ENCODE measurements around the gene SNRPE.

The SNRPE gene

DNA sequence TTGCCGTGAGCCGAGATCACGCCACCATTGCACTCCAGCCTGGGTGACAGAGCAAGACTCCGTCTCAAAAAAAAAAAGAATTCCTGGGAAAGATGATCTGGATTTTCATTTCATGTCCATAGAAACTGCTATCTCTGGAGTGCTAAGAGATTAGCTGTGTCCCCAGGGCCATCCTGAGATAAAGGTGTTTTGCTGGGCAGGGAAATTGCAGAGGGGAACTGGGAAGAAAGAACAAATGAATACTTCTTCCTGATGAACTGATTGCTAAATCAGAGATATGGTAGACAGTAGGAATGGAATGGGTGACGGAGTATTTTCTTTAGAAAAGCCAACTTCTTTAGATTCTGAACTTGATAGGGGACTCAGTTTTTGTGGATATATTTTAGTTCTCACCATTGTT is 19.2 kb downstream of the SNRPE start:
- no peak for DNase-seq (ENCODE audit: low read depth in 2 of 2)

DNA sequence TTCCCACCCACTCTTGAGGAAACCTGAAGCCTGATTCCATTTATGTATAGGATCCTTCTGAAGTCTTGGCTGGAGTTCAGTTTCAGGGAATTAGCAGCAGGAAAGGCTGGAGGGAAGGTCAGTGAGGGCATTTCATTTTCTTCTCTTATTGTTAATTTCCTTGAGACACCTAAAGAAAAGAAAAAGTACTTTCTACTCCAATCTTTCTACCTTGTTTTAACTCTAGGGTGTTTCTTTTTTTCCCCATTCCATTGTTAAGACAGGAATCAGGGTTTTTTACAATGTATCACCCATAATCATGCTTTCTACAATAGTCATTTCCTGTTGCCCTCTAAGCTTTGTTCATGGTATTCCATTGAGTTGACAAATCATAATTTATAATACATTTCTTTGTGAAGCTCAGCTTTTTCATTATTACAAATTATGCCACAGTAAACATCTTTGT is 27.4 kb downstream of the SNRPE start:
- no peak for DNase-seq (ENCODE audit: low read depth in 2 of 2)

DNA sequence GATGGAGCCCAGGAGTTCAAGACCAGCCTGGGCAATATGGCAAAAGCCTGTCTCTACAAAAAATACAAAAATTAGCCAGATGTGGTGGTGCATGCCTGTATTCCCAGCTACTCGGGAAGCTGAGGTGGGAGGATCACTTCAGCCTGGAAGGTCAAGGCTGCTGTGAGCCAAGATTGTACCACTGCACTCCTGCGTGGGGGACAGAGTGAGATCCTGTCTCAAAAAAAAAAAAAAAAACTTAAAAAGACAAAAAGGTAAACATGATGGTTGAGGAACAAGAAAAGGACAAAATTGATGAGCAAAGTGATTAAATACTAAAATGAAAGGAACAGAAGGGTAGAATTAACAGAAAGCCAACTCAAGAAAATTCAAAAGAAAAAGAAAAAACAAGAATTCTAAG is 30.6 kb downstream of the SNRPE start:
- DNase-seq (ENCODE audit: low read depth in 2 of 2): no peak

- DNase-seq (ENCODE audit: low read depth in 2 of 2): no peak
Observed at GRCh38 chr1:203898458-203899352, 37.3 kb downstream of the SNRPE start.

GRCh38 chr1:203899353-203899716 is 37.9 kb downstream of the SNRPE start:
- no peak for DNase-seq (ENCODE audit: low read depth in 2 of 2)

GRCh38 chr1:203899869-203900714 is 38.7 kb downstream of the SNRPE start:
- DNase-seq (ENCODE audit: low read depth in 2 of 2): no peak

GRCh38 chr1:203901581-203901980 is 40.2 kb downstream of the SNRPE start:
- DNase-seq (ENCODE audit: low read depth in 2 of 2): no peak

- no peak for DNase-seq (ENCODE audit: low read depth in 2 of 2)
Observed at GRCh38 chr1:203905275-203905674, 43.9 kb downstream of the SNRPE start.

GRCh38 chr1:203906932-203907331 is 45.5 kb downstream of the SNRPE start:
- DNase-seq (ENCODE audit: low read depth in 2 of 2): no peak

DNA sequence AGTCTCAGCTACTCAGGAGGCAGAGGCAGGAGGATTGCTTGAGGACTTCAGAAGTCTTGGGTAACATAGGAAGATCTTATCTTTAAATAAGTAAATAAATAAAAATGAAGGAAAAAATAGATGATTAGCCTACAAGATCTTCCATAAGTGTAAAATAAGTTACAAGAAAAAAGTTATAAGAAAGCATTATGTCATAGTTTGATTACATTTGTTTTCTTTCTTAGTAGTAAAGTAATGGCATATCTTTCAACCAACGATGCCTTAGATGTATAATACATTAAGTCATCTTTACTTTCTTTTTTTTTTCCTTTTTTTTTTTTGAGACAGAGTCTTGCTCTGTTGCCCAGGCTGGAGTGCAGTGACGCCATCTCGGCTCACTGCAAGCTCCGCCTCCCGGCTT is 46.5 kb downstream of the SNRPE start:
- DNase-seq (ENCODE audit: low read depth in 2 of 2): no peak

- no peak for DNase-seq (ENCODE audit: low read depth in 2 of 2)
Observed at GRCh38 chr1:203911806-203912205, 50.4 kb downstream of the SNRPE start.

DNA sequence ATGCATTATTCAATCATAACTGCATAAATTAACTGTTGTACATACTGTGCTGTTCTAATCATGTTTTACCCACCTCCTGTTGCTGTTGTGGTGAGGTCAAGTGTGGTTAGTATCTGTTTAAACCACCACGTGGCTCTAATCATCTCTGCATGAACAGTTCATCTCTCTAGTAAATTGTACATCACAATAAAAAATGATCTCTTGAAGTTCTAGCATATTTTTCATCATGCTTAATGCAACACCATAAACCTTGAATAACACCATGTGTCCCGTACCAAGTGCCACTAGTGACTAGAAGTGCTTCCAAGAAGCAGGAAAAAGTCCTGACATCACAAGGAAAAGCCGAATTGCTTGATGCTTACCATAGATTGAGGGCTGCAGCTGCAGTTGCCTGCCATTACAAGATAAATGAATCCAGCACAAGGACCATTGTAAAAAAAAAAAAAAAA is 51.7 kb downstream of the SNRPE start:
- DNase-seq (ENCODE audit: low read depth in 2 of 2): no peak

DNA sequence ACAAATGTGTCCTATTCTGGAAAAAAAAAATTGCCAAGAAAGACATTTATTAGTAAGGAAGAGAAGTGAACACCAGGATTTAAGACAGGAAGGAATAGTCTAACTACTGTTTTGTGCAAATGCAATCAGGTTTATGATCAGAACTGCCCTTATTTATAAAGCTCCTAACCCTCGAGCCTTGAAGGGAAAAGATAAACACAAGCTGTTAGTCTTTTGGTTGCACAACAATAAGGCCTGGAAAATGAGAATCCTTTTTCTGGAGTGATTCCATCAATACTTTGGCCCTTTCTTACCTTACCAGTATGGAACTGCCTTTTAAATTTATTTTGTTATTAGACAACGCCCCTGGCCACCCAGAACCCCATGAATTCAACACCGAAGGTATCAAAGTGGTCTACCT is 52.9 kb downstream of the SNRPE start:
- DNase-seq (ENCODE audit: low read depth in 2 of 2): no peak

- DNase-seq (ENCODE audit: low read depth in 2 of 2): no peak
Observed at GRCh38 chr1:203915811-203916210, 54.4 kb downstream of the SNRPE start.

DNA sequence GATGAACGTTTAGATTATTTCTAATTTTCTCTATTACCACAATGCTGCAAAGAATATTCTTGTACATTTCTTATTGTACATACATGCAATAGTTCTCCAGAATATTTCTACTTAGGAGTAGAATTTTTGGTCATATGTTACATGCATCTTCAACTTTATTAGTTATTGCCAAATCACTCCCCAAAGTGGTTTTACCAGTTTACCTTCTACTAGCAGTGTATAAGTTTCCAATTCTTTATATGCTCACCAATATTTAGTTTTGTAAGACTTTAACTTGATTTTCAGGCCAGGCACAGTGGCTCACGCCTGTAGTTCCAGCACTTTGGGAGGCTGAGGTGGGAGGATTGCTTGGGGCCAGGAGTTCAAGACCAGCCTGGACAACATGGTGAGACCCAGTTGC is 55.4 kb downstream of the SNRPE start:
- DNase-seq (ENCODE audit: low read depth in 2 of 2): no peak

Measured in stimulated activated CD4-positive, alpha-beta T cell treated with anti-CD3 and anti-CD28 coated beads, Interleukin-15, amount 100 ng/mL, for 48 hours (primary cell).